C4-2B (cell line): ENCODE measurements around the gene RNPEP.

Experiments used
- ZFX ChIP-seq: fragments of 450-650 bp; IDR thresholded peaks from 2 replicates; pipeline ENCODE4 v1.6.1; 2017
- TF ChIP-seq, protein P1 (sequence below): fragments of 450-650 bp; conservative IDR thresholded peaks from 2 replicates; pipeline ENCODE4 v1.5.1; 2017; ENCODE audit warnings: mild to moderate bottlenecking

DNA sequence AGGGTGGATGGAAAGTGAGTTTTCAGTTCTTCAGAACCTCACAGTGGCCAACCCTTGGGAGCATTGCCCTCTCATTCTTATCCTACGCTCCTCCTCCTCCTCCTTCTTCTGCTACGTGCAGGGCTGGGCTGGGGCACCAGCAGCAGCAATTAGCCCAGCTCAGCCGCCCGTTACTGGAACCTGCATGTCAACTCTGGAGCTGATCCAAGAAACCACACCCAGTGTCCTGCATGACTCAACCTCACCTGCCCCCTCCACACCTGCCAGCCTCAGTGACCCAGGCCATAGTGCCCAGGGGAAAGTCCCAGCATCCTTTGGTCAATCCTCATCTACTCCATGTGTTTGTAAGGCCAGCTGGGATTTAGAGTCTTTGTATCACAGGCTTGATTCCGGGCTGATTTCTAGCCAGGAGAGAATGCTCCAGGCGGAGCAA lies 40.6 kb downstream of the RNPEP start:
- TF ChIP-seq, protein P1, sequence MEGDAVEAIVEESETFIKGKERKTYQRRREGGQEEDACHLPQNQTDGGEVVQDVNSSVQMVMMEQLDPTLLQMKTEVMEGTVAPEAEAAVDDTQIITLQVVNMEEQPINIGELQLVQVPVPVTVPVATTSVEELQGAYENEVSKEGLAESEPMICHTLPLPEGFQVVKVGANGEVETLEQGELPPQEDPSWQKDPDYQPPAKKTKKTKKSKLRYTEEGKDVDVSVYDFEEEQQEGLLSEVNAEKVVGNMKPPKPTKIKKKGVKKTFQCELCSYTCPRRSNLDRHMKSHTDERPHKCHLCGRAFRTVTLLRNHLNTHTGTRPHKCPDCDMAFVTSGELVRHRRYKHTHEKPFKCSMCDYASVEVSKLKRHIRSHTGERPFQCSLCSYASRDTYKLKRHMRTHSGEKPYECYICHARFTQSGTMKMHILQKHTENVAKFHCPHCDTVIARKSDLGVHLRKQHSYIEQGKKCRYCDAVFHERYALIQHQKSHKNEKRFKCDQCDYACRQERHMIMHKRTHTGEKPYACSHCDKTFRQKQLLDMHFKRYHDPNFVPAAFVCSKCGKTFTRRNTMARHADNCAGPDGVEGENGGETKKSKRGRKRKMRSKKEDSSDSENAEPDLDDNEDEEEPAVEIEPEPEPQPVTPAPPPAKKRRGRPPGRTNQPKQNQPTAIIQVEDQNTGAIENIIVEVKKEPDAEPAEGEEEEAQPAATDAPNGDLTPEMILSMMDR: no peak
- no peak for TF ChIP-seq ZFX
